ENCODE measurements around the gene CDX2. TPM values are rescaled to one million over a fixed set of nuclear protein-coding genes. Genes with fewer than 3 reads are reported as not detected.
A peak's percentile ranks its signal among the peaks of the same experiment; 100 is the strongest.

Gene CDX2
- total RNA-seq, 4 donors from 2014 or later: 0.56 TPM; not detected in 3

- Histone ChIP-seq H3K4me1 (peaks cover 2 to 12% of the 10 kb centered on the region in 2 donors), H3K9me3 (no peaks in the 10 kb centered on the region), H3K36me3 (no peaks in the 10 kb centered on the region), H3K27me3 (peaks cover 55 to 68% (median 60%) of the 10 kb centered on the region in 3 donors), H3K27ac (no peak overlapping the region), H3K4me3 (peak overlapping the region; percentile 40 to 67 (median 45))
- intact Hi-C loops (cut with DNase I; ENCODE audit: low total_unique reads): no loop called here
- no peak for ATAC-seq
- TF ChIP-seq POLR2A (IDR thresholded peaks at IDR 0.05) (no peak), CTCF (IDR thresholded peaks at IDR 0.05 in 4 of 5, conservative IDR thresholded peaks at IDR 0.05 in 1 of 5) (no peak)
- in situ Hi-C loops (cut with MboI; ENCODE audit: low sequenced_read_pairs in 4 of 4): loop anchor here in 1 of 4 donors (10.0 kb wide), 1 partner anchor 588 kb away; no protein-coding TSS in a partner anchor
- DNase-seq: no peak
Observed at GRCh38 chr13:27952876-27953675, 16.0 kb downstream of the CDX2 start.

- H3K27ac ChIP-seq: no peak overlapping the region
- intact Hi-C loops (cut with DNase I; ENCODE audit: low total_unique reads) (no loop called here), in situ Hi-C loops (cut with MboI; ENCODE audit: low sequenced_read_pairs in 4 of 4) (no loop called here)
- peaks cover 0 to 4% (median 0%) of the 10 kb centered on the region in 3 donors for H3K9me3 ChIP-seq
- TF ChIP-seq CTCF (IDR thresholded peaks at IDR 0.05 in 4 of 5, conservative IDR thresholded peaks at IDR 0.05 in 1 of 5): no peak
- TF ChIP-seq POLR2A (IDR thresholded peaks at IDR 0.05): no peak
- ATAC-seq: no peak
- no peaks in the 10 kb centered on the region for H3K4me1 ChIP-seq
- no peak for DNase-seq
- H3K27me3 ChIP-seq: no peaks in the 10 kb centered on the region
- H3K36me3 ChIP-seq: no peaks in the 10 kb centered on the region
- H3K4me3 ChIP-seq: no peak overlapping the region
Observed at GRCh38 chr13:27942972-27943371, 26.1 kb downstream of the CDX2 start.

- Histone ChIP-seq H3K9me3 (no peaks in the 10 kb centered on the region), H3K4me3 (no peak overlapping the region), H3K4me1 (no peaks in the 10 kb centered on the region), H3K27me3 (peaks cover 27 to 42% (median 32%) of the 10 kb centered on the region in 3 donors), H3K27ac (no peak overlapping the region), H3K36me3 (no peaks in the 10 kb centered on the region)
- intact Hi-C loops (cut with DNase I; ENCODE audit: low total_unique reads) (no loop called here), in situ Hi-C loops (cut with MboI; ENCODE audit: low sequenced_read_pairs in 4 of 4) (no loop called here)
- no peak for TF ChIP-seq CTCF (IDR thresholded peaks at IDR 0.05 in 4 of 5, conservative IDR thresholded peaks at IDR 0.05 in 1 of 5)
- no peak for TF ChIP-seq POLR2A (IDR thresholded peaks at IDR 0.05)
- DNase-seq: no peak
- ATAC-seq: no peak
Observed at GRCh38 chr13:27933580-27934328, 35.4 kb downstream of the CDX2 start.

GRCh38 chr13:27933118-27933517, 36.0 kb downstream of the CDX2 start:
- ATAC-seq: no peak
- Histone ChIP-seq H3K9me3 (no peaks in the 10 kb centered on the region), H3K4me1 (no peaks in the 10 kb centered on the region), H3K36me3 (no peaks in the 10 kb centered on the region), H3K27ac (no peak overlapping the region), H3K27me3 (peaks cover 33 to 48% (median 39%) of the 10 kb centered on the region in 3 donors), H3K4me3 (no peak overlapping the region)
- in situ Hi-C loops (cut with MboI; ENCODE audit: low sequenced_read_pairs in 4 of 4) (no loop called here), intact Hi-C loops (cut with DNase I; ENCODE audit: low total_unique reads) (no loop called here)
- DNase-seq: no peak
- no peak for TF ChIP-seq CTCF (IDR thresholded peaks at IDR 0.05 in 4 of 5, conservative IDR thresholded peaks at IDR 0.05 in 1 of 5)
- TF ChIP-seq POLR2A (IDR thresholded peaks at IDR 0.05): no peak
